Islet precursor cell (in vitro differentiated cells): ENCODE results near the gene MAST4.
A peak's percentile ranks its signal among the peaks of the same experiment; 100 is the strongest.

Experiments
- DNase-seq: peaks from one replicate; pipeline ENCODE4 v3.0.0-alpha.2; 2018

Gene MAST4

DNA sequence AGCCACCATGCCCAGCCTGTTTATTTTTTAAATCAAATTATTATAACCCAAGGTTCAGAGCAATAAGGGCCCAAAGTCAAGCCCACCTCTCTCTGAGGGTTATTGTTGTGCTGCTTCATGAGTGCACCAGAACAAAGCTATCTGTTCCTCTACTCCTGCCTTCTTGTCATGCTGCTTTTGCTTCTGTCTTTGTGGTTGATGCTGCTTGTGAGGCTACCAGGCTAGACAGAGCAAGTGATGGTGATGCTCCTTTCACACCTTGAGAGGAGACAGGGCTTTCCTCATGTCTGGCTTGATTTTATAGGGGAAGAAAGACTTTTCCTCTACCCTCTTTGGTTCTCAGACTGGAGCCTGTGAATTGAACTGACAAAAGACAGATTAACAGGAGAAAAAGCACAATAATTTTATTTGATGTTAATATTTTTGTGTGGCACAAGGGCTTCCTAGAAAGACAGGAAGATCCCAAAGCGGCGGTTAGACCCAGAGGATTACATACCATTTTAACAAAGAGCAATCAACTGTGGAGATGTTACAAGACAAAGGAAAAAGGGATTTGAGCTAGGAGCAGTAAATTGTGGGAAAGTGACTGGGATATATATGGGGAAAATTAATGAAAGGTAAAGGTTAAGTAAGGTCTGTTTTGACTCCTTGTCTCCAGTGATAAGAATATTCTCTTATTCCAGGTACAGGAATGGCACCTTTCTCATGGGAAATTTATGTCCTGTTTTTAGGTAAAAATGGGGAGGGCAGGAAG, 604.8 kb downstream of the MAST4 start:
- DNase-seq = no peak

DNA sequence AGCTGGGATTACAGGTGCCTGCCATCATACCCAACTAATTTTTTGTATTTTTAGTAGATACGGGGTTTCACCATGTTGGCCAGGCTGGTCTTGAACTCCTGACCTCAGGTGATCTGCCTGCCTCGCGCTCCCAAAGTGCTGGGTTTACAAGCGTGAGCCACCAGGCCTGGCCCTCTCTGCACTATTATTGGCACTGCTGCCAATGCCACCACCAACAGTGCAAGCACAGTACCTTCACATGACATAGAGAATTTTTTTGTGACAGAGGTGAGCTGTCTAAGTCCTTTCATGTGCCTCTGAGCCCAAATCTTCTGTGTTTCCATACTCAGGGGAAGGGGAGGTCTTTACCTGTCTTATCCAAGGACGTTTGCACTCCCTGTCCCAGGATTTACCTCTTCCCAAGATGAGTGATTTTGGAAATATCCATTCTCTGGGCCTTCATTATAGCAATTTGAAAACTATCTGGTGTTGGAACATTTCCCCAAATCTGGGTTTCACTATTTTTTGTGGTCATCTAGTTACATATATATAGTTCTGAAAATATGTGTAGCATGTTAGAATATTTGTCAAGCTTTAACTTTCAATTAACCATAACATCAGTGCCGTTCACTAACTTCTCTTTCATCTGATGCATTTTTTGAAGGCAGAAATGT, 605.8 kb downstream of the MAST4 start:
- no peak for DNase-seq

DNA sequence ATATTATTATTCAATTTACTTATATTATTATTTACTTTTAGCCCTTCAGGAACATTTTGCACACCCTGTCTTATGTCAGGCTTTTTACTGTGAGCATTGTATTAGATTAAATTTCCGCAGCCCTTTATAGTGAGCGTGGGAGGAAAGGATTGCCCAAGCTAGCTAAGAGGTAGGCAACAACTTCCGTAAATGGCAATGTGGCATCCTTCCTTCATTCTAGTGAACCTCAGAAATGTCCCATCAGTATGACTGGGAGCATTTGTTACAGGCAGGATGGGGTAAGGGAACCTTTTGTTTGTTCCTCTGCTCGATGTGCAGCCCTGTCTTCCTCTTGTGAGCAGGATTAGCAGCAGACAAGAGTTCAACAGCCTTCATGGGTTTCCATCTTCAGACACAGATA, 606.6 kb downstream of the MAST4 start:
- DNase-seq = no peak

DNA sequence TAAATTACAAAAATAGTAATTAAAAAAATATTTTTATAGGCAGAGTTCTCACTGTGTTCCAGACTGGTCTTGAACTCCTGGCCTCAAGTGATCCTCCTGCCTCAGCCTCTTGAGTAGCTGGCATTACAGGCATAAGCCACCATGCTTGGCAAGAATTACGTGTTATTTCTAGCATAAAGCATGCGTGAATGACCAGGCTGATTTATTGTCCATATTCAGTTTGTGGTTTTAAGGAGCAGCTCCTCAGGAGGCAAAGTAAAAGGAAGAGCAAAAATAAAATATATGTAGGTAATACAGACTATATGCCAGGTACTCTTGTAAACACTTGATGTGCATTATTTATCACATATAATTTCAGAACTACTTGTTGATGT, 607.5 kb downstream of the MAST4 start:
- DNase-seq = no peak

DNA sequence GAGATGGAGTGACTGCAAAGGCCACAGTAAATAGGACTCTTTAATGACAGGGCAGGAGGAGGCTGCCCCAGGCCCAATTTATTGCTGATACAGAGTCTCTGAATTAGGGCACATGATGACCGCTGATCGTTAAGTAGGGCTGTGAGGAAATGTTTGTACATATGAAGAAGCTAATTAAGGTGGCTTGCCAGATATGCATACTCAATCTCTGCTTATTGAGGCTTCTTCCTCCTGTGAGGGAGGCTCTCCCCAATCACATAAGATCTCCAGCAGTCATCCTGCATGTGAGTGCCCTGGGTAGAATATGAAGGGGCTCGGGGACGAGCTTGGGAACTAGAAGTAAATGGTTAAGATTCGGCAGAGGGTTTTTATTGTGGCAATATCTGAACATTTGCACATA, 608.6 kb downstream of the MAST4 start:
- no peak for DNase-seq

DNA sequence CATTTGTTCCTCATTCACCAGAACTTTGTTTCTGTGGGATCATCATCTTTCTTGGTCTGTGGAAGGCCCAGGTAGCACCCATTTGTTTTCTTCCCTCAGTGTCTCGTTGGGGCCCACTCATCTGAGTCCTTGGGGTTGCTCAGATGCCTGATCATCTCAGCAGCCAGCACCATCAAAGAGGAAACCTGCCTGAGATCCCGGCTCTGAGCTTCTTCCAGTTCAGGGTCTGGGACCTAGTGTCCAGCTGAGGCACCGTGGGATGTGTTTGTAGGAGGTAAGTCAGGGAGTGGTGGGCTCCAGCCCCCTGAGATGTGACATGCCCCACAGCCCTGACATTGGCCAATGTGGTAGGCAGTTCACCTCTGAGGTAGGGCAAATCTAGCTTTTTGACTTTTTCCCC, 609.8 kb downstream of the MAST4 start:
- DNase-seq = no peak

DNA sequence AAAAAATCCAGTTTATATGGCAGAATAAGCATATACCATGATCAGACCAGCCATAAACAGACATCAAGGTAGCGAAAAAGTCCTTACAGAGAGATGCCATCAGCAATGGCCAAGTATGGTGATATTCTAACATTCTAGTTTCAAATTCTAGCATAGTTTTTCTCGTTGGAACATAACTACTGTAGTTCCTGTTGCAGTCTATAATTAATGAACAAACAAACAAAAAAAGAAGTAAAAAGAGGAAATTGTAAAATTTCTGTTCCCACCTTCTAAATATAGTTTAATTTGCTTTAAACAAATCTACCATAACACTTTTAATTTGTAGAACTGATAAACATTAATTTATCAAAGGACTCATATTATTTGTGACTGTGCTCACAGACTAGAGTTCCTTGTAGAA, 610.3 kb downstream of the MAST4 start:
- DNase-seq = no peak

DNA sequence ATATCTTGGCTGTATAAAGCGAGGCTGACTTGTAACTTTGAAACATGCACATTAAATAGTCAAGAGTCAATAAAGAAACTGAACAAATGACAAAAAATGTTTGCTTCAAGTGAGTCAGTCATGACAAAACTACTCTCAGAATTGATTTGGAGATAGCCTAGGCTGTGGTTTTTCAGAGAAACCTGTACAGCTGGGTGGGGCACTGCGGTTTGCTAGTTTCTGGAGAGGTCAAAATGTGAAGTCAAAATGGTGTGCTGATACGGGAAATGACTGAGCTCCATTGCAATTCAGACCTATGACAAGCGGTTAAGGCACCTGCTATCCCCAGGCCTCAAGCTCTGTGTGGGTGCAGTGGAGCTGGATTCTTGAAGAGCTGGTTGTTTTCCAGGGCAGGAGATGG, 610.7 kb downstream of the MAST4 start:
- DNase-seq = peak; percentile 81

DNA sequence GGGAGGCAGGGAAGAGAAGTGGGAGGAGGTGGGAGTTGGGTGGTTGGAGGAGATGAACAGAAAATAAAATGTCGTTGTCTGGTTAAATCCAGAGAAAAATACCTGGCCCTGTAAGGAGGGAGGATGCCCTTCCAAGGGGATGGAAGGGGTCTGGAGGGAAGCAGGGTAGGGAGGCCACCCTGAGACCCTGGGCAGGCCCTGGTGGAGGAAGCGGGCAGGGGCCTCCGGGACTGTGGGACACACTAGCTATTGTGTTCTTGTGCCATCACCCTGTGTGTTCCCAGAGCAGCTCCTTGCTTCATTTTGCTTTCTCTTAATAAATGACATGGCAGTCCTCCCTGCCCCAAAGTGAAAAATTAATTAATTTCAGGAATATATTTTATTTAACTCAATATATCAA, 612.2 kb downstream of the MAST4 start:
- DNase-seq = no peak

DNA sequence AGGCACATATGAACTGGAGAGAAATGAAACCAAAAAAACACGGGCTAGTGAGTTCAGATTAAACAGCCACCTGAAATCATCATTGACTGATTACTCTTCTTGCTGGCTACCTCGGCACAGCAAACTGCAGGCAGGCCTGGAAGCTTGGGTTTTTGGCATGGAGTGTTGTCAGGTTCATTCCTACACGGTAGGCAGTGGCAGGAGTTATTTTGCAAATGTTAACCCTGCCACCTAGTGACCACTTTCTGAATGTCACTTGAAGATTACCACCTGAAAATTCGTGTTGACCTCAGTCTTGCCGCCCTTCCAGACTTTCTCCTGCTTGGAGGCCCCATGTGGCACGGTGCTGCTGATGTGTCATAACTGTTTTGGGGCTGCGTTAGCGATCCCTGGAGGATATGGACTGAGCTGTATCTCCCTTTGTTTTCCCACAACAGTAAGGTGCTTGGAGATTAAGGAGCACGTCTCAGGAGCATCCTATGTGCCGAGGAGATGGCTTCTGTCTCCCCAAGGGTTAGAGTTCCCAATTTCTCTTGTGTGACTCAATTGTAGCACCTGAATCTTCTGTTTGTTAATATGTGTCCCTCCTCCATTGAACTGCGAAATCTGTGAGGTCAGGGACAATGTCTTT, 613.1 kb downstream of the MAST4 start:
- DNase-seq = peak; percentile 87

DNA sequence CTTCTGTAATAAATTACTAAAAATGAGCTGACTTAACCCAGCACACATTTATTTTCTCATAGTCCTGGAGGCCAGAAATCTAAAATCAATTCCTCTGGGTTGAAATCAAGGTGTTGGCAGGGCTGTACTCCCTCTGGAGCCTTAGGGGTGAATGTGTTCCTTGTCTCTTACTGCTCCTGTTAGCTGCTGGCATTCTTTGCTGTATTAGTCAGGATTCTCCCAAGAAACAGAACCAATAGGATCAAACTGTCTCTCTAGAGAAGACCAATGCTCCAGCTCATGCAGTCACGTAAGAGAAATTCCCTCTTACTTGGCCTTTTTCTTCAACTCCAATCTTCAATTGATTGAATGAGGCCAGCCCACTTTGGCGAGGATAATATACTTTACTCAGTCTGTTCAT, 615.7 kb downstream of the MAST4 start:
- peak; percentile 69 for DNase-seq

DNA sequence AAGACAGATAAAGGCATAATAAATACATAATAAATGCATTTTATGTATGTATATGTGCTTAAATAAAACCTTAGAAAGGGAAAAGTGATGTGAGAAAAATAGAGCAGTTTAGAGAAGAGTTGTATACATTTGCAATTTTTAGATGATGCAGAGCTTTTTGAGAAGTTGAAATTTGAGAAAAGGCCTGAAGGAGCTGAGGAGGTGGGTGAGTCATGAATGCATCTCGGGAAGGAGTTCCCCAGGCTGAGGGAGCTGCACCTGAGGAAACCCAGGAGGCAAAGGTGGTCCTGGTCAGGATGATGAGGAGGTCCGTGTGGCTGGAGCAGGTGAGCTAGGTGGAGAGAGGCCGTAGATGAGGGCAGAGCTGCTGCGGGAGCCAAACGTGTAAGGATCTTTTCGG, 617.8 kb downstream of the MAST4 start:
- no peak for DNase-seq

DNA sequence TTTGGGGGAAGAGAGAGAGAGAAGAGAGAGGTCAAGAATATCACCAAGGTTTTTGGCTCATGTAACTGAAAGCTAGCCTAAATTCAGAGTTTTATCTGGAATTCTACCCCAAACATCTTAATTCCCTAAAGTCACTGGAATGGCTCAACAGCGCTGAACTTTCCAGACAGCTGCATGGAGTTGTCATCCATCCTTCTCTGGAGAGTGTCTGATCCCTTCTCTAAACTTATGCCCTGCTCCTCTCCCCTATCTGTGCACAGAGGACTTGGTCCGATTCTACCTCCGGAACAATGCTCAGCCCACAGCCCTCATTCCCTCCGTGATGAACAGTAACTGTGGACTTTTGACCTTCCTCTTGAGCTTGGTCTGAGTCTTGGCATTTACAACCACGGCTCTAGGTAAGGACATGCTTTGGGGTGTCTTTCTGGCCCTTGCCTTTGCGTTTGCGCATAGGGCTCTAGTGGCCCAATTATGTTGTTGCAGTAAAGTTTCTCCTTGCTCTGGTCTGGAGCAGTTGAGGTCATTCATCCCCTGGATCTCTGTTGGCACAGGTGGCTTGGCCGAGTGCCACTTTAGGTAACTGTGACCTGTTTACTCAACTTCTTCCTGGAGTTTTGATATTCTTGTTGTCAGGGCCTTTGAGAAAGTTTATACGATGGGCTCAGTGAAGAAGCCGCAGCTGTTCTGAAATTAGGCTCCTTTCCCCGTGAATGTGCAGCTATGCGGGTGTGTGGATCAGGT, 618.7 kb downstream of the MAST4 start:
- DNase-seq = no peak

DNA sequence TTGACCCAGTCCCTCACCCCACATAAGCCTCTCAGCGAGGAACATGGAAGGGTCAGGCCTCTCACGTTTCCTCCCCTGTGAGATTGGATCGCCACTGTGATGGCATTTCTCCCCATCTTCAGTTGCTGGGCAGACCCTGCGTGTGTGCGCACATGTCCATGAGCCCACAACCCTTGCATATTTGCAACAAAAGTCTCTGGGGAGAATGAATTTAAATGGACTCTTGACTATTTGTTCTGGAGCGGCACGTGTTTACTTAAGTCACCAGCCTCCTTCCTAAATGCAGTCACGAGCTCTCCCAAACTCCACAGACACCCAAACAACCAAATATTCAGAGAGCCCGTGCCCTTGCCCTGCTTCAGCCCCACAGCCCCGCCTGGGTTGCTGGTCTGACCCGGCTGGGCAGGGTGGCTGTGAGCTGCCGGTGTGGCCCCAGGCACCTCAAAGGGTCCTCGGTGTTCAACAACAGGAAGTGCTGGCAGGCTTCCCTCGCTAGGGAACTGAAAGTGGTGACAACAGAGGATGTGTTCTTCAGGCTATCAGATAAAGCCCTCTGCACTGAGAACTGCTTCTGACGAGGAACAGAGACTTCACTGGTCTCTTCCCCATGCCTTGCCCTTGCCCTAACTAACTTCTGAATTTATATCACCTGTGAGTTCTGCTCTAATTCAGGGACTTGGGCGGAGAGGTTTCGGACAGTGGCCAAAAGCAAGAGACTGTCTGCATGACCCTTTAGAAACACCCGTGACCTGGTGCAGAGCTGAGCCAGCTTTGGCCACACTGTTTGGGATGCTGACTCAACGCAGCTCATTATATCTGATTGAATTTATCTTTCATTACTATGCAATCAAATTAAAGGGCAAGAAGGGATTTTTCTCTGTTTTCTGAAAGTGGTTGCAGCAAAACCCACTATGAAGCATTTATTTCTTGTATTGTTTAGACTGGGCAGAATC, 619.6 kb downstream of the MAST4 start:
- DNase-seq = peak; percentile 81

DNA sequence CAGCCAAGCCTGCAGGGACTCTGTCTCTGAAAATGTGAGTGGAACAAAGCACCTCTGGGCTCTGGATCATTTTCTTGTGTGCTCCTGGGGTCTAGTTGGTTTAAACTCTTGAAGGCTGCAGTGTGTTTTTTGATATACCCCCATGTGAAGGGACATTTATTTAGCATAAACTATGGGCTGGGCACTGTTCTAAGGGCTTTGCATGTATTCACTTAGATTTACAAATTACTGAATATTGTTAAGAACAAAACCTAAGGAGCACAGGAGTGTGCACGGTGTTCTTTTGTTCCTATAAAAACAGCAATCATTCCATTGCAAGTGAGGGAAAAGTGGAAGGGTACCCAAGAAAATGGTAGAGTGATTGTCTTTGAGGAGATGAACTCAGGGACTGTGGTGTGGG, 620.4 kb downstream of the MAST4 start:
- DNase-seq = no peak
